ENCODE data around the gene CC2D2B.

CC2D2B gene

DNA sequence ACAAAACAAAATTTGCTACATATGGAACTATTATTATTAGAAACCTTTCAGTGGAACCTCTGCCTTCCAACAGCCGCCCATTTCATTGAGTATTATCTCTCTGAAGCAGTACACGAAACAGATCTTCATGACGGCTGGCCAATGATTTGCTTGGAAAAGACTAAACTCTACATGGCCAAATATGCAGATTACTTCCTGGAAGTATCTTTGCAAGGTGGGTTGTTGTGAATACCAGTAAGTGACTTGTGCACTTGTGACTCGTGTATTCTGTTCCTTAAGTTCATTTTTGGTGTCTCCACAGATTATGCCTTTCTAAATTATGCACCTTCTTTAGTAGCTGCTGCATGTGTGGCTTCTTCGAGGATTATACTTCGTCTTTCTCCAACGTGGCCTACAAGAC is 149.0 kb downstream of the CC2D2B start:
- DNase-seq (ENCODE audit: insufficient read length, low spot score) (no peak), FAIRE-seq (no peak)

DNA sequence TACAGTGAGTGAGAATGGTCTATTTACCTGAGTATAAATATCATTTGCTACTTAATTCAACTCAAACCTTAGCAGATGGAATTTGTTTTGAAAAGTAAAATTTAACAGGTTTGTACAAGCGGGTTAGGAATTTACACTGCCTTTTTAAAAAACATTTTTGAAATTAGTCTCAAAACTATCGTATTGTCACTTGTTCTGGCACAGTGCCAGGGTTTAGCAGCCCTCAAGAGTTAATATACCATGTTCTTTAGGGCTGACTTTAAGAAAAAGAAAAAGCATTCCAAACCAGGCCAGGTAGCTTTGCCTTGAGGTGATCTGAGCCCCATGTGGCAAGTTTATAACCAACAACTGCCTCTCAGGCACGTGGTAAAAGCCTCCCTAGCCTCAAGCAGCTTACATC is 153.5 kb downstream of the CC2D2B start:
- FAIRE-seq = no peak
- no peak for DNase-seq (ENCODE audit: insufficient read length, low spot score)

DNA sequence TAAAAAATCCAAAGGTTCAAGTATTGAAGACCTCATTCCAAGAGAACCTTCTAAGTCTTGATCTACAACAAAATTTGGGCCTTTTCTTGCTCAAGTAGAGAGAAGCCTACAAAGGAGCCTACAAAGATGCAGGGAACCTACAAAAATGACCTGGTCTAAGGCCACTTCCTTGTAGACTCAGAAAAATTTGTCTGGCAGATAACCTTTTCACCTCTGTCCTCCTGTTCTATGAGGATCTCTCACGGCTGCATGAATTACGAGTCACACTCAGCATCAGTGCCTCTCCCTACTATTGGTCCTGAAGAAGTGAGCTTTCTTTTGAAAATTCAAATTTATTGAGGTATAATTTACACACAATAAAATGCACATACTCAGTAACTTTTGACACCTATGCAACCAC is 164.9 kb downstream of the CC2D2B start:
- DNase-seq (ENCODE audit: insufficient read length, low spot score) (no peak), FAIRE-seq (no peak)

DNA sequence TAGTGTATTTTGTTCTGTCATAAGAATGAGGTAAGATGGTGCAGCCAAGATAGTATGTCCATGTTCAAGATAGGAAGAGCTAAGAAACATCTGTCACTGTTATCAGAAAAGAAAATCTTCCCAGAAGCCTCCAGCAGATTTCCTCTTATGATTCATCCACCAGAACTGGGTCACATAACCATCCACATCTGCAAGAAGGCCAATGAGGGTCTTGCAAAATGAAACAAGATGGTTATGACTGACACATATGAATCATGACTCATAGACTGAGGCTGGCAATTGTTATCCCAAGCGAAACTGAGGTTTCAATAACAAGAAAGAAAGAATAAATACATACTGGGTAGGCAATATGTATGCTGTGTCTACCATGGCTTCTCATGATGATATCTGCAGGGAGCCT is 165.9 kb downstream of the CC2D2B start:
- no peak for FAIRE-seq
- DNase-seq (ENCODE audit: insufficient read length, low spot score) = no peak

DNA sequence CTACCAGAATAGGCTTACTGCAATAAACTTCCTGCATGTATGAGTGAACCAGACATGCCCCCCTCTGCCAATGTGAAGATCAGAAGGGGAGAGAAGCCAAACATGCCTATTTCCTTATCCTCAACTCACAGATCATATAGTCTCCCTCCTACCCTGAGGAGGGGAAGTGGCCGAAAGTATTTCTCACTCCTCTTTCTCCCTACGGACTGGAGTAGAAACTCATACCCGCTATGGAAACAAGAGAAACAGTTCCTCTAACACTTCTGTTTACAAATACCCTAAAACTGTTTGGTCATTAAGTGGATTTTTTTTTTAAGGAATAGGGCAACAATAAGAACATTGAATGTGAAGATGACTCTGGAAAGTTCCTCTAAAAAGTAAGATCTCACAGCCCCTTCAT is 167.0 kb downstream of the CC2D2B start:
- no peak for DNase-seq (ENCODE audit: insufficient read length, low spot score)
- FAIRE-seq = no peak

DNA sequence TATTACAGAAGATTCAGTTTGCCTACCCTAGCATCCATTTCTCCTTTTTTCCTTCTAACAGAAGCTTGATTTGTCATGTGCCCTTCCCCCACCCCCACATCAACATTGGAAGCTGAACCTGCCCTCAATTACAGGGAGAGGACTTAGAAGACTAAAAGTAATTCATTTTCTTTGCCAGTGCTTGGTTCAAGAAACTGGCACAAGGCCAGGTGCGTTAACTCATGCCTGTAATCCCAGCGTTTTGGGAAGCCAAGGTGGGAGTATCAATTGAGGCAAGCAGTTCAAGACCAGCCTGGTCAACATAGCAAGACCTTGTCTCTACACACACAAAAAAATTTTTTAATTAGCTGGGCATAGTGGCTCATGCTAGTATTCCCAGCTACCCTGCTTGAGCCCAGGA is 168.2 kb downstream of the CC2D2B start:
- DNase-seq (ENCODE audit: insufficient read length, low spot score) (no peak), FAIRE-seq (no peak)

DNA sequence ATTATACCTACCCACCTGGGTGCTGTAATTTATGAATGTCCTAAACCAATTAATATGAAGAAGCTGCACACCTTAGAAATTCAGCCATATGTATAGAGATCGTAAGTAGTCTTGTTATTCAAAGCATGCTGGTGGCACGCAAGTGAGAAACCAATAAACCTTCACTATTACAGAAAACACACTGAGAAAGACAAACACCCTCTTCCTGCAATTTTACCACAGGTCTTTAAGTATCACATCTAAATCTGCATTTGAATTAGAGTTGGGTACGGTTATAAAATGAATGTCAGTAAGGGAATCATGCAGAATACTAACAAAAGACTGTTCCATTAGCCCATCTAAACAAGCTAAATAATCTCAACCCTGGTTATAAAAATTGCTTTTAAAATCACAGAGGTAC is 169.4 kb downstream of the CC2D2B start:
- no peak for FAIRE-seq
- DNase-seq (ENCODE audit: insufficient read length, low spot score) = no peak

DNA sequence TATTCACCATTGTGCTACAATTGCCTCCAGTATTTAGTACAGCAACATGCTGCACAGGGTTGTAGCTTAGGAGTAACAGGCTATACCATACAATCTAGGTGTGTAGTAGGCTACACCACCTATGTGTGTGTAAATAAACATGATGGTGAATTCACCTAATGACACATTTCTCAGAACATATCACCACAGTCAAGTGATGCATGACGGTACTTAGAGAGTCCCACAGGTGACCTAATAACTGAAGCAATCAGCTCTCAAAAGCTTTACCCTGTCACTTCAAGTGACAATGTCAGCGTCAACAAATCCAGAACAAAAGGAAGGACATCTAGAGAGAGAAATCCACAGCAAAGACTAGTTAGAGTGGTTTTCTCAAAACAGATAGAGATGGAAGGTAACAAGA is 174.4 kb downstream of the CC2D2B start:
- no peak for FAIRE-seq
- DNase-seq (ENCODE audit: insufficient read length, low spot score) = no peak
